Non-pigmented ciliary epithelial cell (primary cell): ENCODE results near the gene FGD2.

Experiments
- DNase-seq: peaks from one replicate; pipeline ENCODE4 v3.0.0-alpha.2; 2010; ENCODE audit warnings: low read depth

The FGD2 gene, protein sequence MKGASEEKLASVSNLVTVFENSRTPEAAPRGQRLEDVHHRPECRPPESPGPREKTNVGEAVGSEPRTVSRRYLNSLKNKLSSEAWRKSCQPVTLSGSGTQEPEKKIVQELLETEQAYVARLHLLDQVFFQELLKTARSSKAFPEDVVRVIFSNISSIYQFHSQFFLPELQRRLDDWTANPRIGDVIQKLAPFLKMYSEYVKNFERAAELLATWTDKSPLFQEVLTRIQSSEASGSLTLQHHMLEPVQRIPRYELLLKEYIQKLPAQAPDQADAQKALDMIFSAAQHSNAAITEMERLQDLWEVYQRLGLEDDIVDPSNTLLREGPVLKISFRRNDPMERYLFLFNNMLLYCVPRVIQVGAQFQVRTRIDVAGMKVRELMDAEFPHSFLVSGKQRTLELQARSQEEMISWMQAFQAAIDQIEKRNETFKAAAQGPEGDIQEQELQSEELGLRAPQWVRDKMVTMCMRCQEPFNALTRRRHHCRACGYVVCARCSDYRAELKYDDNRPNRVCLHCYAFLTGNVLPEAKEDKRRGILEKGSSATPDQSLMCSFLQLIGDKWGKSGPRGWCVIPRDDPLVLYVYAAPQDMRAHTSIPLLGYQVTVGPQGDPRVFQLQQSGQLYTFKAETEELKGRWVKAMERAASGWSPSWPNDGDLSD

DNA sequence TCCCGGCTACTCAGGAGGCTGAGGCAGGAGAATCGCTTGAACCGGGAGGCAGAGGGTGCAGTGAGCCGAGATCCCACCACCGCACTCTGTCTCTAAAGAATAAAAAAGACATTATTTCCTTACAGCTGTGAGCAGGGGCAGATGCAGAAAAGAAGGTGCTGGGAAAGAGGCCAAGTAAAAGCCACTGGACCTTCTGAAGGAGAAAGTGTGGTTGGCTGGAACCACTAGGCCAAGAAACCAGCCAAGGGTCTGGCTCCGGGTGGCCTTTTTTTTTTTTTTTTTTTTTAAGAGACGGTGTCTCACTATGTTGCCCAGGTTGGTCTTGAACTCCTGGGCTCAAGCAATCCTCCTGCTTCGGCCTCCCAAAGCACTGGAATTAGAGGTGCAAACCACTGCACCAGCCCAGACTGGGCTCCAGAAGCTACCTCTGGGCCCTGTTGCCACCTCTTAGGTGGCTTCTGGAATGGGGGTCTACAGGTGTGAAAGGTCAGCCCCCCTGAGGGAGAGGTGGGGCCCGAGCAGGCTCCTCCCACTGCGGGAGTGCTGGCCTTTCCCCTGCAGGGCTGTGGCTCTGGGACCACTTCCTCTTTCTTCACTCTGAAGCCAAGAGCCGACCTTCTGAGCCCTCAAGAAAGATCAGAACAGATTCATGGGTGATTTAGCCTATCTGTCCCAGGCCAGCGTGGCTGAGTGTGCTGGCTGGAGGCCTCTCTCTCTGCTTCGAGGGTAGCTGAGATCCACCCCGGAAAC lies at the start of gene FGD2:
FGD2 (plus strand) TSS at position 595 of the 750 bp plus-strand sequence. CDS start 163 bp downstream, outside the sequence.
- no peak for DNase-seq

DNA sequence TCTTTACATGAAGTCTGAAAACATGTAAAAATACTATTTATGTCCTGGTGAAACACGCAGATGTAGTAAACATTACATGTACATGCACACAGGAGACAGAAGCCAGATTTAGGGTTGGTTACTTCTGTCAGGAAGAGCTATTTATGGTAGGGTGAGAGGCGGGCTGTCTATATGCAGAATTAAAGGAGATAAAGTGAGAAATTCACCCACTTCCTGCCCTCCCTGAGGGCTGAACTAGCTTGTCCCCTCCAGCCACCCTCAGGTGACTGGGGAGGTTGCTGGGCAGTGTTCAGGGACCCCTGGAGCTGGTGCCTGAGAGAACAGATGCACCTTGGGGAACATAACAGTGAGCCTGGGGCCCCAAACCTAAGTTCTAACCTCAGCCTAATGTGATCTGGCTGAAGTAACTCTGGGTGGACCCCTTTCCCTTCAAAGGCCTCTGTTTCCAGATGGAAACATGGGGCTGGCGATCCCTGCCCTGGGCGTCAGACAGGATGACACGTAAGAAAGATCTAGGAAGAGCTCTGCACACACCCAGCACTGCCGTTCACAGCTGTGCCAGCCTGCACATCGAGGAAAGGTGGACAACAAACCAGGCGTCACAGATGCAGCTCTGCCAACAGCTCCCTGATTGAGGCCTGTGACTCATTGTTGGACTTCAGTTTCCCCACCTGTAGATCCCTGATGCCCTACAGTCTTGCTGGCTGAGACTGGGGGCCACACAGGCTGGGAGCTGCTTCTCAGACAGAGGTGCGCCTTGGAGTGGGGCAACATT lies 49.6 kb upstream of the FGD2 start:
- DNase-seq: no peak

DNA sequence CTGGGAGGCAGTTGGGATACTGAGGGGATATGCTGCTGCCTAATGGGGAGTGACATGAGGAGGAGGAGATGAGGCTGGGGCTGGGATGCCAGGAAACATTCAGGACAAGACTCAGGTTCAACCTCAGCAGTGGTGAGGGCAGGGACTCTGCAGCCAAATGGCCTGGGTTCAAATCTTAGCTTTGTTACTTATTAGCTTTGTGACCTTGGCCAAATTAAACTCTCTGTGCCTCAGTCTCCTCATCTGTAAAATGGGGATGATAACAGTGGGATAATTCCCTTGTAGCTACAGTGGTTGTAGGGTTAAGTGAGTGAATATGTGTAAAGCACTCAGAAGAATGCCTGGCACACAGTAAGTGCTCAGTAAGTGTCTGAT lies 49.0 kb upstream of the FGD2 start:
- no peak for DNase-seq

DNA sequence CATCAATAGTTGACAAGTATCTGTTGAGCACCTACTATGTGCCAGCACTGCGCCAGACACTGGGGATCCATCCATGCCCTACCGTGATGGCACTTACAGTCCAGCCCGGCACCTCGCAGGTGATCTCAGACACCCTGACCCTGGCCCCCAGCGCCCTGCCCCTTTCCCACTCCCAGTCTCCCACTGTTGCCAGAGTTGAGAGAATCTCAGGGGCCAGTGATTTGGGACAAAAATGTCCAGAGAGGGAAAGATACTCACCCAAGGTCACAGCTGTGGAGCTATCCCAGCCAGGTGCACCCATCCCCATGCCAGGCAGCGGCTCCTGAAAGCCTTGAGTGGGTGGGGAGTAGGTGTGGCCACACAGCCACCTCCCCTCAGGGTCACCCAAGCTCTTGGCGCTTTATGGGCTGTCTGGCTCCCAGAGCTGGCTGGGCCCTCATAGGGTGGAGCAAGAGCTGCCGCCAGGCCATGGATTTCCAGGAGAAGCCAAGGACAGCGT lies 47.6 kb upstream of the FGD2 start:
- DNase-seq: no peak

DNA sequence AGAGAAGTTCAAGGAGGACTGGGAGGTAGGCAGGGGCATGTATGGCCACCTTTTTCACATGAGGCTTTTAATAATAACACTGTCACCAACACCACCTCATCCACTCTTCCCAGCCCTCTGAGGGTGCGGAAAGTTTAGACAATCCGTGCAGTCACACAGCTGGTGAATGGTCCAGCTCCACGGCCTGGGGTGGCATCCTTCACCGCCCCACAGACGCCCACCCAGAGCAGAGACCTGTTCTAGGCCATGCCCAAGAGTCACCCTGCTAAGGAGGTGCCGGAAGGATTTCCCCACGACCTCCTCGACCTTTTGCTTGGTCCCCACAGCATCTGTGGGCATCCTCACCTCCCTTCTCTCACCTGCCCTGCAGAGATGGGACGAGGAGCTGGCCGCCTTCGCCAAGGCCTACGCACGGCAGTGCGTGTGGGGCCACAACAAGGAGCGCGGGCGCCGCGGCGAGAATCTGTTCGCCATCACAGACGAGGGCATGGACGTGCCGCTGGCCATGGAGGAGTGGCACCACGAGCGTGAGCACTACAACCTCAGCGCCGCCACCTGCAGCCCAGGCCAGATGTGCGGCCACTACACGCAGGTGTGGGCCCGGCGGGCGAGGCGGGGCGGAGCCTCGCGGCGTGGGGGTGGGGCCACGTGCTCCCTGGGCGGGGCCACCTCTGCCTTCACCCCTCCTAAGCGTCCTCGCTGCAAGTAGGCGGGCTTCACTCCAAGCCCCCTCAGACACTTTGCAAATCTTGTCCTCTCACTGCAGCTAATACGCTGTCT lies 46.5 kb upstream of the FGD2 start:
- no peak for DNase-seq

DNA sequence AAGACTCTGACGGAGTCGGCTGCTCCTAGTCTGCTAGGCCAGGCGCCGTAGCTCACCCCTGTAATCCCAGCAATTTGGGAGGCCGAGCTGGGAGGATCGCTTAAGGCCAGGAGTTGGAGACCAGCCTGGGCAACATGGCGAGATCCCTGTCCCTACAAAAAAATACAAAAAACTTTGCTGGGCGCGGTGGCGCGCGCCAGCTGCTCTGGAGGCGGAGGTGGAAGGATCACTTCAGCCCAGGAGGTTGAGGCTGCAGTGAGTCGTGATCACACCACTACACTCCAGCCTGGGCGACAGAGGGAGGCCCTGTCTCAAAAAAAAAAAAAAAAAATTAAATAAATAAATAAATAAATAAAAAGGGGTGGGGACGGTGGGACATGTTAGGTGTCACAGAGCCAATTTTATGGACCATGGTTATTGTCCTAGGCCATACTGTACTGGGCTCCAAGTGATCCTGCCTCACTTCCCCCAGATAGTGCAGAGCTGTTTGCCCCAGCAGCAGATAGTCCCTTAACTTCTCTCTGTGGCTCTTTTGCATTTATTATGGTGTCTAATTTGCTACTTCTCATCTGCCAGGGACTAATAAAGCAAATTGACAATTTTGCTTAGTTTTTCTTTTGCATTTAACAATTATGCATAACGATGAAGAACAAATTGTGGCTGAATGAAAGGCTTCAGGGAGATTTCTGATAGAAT lies 45.8 kb upstream of the FGD2 start:
- no peak for DNase-seq

DNA sequence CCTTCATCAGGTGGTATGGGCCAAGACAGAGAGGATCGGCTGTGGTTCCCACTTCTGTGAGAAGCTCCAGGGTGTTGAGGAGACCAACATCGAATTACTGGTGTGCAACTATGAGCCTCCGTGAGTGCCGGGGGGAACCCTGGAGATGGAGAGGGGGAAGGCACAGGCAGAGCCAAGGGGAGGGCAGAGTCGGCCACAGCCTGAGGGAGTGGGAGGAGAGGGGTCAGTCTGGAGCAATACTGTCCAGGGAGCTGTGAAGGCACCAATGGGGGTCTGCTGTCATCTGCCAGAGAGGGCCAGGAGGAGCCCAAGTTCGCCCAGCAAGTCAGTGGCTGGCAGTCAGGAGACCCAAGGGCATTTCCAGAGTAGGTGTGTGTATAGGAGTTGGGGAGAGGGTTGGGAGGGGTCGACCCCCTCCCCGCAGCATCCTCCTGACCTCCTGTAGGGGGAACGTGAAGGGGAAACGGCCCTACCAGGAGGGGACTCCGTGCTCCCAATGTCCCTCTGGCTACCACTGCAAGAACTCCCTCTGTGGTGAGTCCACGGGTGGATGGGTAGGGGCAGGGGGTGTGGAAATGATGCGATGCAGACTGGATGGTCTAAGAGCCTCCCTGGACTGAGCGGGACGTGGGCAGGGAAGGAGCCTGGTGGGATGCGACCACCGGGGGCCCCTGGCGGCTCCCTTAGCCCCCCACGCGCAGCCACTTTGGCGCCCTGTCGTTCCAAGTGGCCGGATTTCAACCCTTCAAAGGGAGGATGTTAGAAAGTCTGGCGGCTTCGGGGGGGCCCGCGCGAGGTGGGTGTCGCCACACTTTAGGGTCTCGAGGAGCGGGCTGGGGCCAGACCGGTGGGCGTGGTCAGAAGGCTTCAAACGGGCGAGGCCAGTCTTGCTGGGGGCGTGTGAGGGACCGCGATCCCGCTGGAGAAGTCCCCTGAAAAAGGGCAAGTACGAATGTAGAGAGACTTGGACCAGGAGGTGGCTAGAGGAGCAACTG lies 43.7 kb upstream of the FGD2 start:
- DNase-seq: no peak

DNA sequence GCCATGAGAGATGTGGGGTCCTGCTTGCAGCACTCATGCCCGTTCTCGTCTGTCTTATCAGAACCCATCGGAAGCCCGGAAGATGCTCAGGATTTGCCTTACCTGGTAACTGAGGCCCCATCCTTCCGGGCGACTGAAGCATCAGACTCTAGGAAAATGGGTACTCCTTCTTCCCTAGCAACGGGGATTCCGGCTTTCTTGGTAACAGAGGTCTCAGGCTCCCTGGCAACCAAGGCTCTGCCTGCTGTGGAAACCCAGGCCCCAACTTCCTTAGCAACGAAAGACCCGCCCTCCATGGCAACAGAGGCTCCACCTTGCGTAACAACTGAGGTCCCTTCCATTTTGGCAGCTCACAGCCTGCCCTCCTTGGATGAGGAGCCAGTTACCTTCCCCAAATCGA lies 42.6 kb upstream of the FGD2 start:
- DNase-seq: no peak

DNA sequence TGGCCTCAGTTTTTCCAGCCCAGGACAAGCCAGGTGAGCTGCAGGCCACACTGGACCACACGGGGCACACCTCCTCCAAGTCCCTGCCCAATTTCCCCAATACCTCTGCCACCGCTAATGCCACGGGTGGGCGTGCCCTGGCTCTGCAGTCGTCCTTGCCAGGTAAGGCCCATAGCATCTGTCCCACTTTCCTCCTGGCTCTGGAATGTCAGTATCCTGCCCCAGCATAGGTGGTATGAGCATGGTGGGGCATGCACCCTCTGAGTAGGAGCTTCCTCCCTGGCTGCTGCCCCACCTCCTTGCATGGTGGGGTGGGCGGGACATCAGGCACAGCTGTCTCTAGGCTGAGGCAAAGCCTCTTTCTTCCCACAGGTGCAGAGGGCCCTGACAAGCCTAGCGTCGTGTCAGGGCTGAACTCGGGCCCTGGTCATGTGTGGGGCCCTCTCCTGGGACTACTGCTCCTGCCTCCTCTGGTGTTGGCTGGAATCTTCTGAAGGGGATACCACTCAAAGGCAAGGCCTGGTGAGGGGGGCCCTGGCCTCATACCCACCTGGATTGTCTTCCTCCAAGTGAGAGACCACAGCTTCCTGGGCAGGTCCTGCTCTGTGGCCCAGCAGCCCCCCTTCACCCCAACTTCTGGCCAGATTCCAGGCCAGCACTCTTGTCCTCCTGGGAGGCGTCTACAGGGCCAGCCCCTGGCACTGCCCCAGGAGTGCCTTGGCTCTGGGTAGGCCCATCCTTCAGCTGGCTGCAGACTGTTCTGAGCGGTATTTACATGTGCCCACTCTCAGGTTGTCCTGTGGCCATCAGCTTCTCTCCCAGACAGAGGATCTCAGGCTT lies 41.8 kb upstream of the FGD2 start:
- no peak for DNase-seq

DNA sequence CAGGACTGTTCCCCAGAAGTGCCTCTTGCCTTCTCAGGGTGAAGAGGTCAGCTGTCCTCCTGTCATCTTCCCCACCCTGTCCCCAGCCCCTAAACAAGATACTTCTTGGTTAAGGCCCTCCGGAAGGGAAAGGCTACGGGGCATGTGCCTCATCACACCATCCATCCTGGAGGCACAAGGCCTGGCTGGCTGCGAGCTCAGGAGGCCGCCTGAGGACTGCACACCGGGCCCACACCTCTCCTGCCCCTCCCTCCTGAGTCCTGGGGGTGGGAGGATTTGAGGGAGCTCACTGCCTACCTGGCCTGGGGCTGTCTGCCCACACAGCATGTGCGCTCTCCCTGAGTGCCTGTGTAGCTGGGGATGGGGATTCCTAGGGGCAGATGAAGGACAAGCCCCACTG lies 41.1 kb upstream of the FGD2 start:
- DNase-seq: no peak

DNA sequence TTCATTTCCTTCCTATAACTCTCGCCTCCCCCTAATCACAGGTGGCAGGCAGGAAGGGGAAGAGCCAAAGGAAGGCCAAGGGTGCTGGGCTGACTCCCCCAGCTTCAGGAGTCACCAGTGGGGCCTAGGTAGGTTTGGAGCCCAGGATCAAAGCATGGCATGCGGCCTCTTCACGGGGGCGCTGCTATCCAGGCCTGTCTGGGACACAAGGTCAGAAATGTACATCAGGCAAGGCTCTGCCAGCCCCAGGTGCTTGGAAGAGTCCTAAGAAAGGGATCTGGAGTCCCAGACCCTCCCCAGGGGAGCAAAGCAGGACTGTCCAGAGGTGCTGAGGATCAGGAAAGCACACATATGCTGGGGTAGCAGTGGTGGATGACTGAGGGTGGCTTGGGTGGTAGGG lies 40.5 kb upstream of the FGD2 start:
- no peak for DNase-seq

DNA sequence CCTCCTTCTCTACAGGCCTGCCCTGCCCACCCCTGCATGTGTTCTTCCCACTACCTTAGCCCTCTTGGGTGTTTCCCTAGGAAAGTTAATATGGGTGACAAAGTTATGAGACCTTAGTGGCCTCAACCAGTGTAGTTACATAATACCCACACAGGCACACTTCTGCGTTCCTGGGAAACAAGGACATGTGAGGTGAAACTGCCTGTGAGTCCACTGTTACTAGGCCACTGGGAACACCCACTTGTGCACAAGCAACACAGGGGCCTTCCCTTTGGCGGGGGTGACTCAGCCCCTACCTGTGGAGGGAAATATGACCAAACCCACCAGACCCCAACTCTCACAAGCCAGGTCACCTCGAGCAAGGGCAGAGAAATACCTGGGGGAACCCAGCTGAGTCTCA lies 38.2 kb upstream of the FGD2 start:
- DNase-seq: no peak

DNA sequence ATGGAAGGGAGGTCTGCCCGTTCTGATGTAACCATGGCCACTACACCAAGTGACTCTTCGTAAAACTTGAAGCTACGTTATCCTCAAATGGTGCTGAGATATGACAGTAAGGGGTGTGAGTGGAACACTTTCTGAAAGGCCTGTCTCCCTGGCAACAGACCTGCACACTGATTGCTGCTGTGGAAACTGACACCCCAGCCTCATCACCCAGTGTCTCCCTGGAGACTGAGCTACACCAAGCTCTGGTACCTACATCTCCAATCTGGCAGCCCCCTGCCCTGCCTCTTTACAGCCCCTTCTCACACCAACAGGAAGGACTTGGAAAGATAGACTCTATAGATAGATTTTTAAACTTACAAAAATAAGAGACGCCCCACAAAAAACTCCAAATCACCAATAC lies 37.7 kb upstream of the FGD2 start:
- DNase-seq: no peak

DNA sequence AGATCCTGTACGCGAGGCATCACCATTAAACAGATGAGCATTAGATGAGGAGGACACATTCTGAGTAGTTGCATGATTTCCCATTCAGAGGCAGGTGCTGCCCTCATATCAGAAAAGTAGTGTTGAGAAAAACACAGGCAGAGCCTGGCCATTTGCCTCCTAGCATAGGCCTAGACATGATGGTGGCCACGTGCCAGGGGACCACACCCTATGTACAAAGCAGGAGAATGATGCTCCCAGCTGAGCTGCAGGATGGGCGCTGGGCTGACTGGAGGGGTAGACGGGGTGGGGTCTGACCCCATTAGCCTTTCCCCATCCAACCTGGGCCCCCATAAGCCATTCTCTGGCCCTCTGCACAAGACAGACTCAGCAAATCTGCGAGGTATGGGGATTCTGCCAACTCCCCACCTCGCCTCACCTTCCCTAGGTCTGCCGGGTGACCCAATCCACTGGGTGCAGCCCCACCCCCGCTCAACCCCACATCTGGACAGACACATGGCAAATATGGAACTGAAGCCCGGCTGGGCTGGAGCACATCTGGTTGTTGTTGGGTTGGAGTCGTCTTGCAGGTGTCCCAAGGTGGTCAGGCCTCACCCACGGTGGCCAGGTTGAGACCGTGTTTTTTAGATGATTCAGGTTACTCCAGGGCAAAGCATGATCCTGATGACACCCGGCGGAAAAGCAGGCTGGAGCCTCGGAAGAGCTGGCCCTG lies 37.0 kb upstream of the FGD2 start:
- no peak for DNase-seq

DNA sequence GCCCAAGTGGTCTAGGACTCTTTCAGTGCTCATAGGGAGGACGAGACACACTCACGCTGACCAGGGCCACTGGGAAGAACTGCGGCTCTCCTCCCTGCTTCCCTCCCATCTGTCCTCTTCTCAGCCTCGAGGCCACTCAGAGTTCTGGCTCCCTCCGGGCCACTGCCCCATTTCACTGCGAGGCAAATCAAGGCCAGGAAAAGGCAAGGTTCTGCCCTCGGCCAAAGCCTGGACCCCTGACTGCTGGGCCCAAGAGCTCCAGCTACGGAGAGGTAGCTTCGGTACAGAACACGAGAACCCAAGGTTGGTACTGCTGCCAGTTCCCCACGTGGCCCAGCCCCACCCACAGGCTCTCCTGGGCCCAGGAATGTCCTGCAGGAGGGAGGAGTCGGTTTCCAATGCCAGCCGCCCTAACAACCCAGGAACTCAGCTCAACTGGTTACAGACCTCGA lies 36.2 kb upstream of the FGD2 start:
- DNase-seq: no peak

DNA sequence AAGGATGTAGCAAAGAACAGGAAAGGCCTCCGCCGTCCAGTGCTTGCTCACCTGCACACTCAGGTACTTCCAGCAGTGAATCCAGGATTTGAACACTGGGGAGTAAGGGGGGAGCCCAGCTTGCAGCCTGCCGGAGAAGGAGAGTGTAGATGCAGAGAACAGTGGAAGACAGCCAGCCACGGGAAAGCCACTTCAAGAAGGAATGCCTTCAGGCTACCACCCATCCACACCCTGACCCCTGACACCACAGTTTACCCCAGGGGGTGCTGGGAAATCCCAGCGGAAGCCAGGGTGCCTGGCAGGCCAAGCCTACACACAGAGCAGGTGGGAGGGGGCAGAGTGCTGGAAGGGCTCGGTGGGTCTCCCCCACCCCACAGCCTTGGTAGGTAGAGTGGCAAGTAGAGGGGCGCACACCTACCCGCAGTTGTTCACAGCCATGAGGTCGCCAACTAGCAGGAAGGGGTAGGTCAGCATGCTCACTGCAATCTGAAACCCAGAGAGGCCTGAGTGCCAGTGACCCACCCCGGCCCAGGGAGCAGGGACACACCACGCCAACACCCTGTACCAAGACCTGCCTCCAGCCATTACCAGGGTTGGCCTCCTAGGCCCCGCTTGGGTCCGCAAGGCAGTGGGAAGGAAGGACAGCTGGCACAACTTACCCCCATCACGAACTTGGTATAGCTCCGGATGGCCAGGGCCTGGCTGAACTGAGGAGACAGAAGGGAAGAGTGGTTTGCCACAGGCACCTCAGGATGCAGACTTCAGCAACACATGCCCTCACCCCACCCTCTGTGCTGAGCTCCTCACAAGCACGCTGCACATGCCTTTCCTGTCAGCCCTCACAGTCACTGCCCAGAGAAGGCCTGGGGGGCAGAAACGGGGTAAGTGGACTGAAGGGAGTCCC lies 35.2 kb upstream of the FGD2 start:
- no peak for DNase-seq
